ENCODE data around the gene CFAP92. TPM values are rescaled to one million over a fixed set of nuclear protein-coding genes. Genes with fewer than 3 reads are reported as not detected.

CFAP92 gene
- total RNA-seq, 1 experiment from 2014 or later: 0.33 TPM

GRCh38 chr3:129007792-129008191, 13.9 kb upstream of the CFAP92 start:
- DNase-seq: no peak
- CTCF ChIA-PET: no interaction called here
- no peak for TF ChIP-seq EZH2phosphoT487 (IDR thresholded peaks at IDR 0.05; ENCODE audit: borderline replicate concordance, low read length)
- TF ChIP-seq CTCF (conservative IDR thresholded peaks at IDR 0.05; ENCODE audit: low read depth, low read length): no peak
- TF ChIP-seq EZH2 (IDR thresholded peaks at IDR 0.05; ENCODE audit: low read length, unreplicated experiment): no peak
- no peak overlapping the region for H3K4me2 ChIP-seq (ENCODE audit: low read length)
- no peak overlapping the region for H3K27ac ChIP-seq (ENCODE audit: low read length)
- no peaks in the 10 kb centered on the region for H3K27me3 ChIP-seq (ENCODE audit: low read length)
- no peaks in the 10 kb centered on the region for H3K9me3 ChIP-seq (ENCODE audit: low read length)
- H2AFZ ChIP-seq (ENCODE audit: low read length): no peak overlapping the region
- no peaks in the 10 kb centered on the region for H3K36me3 ChIP-seq (ENCODE audit: low read depth, low read length)
- H3K9ac ChIP-seq (ENCODE audit: low read length): no peak overlapping the region
- no peaks in the 10 kb centered on the region for H4K20me1 ChIP-seq (ENCODE audit: low read length)
- ATAC-seq: no peak
- H3K79me2 ChIP-seq (ENCODE audit: low read length): no peaks in the 10 kb centered on the region
- H3K9me2 ChIP-seq (replicated peaks; ENCODE audit: low read length): no peaks in the 10 kb centered on the region
- POLR2A ChIA-PET (ENCODE audit: unreplicated experiment): no interaction called here
- no TSS peak for BruUV-seq (replicated peaks)
- intact Hi-C loops (cut with micrococcal nuclease): no loop called here
- no peak overlapping the region for H3K4me3 ChIP-seq (ENCODE audit: low read length)
- no peaks in the 10 kb centered on the region for H3F3A ChIP-seq (ENCODE audit: low read length, unreplicated experiment)
- H3K4me1 ChIP-seq (ENCODE audit: insufficient read depth, low read length): no peaks in the 10 kb centered on the region

- BruUV-seq (replicated peaks): no TSS peak
- no peaks in the 10 kb centered on the region for H3K9me2 ChIP-seq (replicated peaks; ENCODE audit: low read length)
- H4K20me1 ChIP-seq (ENCODE audit: low read length): no peaks in the 10 kb centered on the region
- H3K9me3 ChIP-seq (ENCODE audit: low read length): no peaks in the 10 kb centered on the region
- intact Hi-C loops (cut with micrococcal nuclease): no loop called here
- H3K4me3 ChIP-seq (ENCODE audit: low read length): no peak overlapping the region
- H3K27ac ChIP-seq (ENCODE audit: low read length): no peak overlapping the region
- ChIA-PET CTCF (no interaction called here), POLR2A (ENCODE audit: unreplicated experiment) (no interaction called here)
- no peak for ATAC-seq
- no peaks in the 10 kb centered on the region for H3F3A ChIP-seq (ENCODE audit: low read length, unreplicated experiment)
- no peak overlapping the region for H3K4me2 ChIP-seq (ENCODE audit: low read length)
- no peaks in the 10 kb centered on the region for H3K27me3 ChIP-seq (ENCODE audit: low read length)
- TF ChIP-seq EZH2 (IDR thresholded peaks at IDR 0.05; ENCODE audit: low read length, unreplicated experiment) (no peak), EZH2phosphoT487 (IDR thresholded peaks at IDR 0.05; ENCODE audit: borderline replicate concordance, low read length) (no peak), CTCF (conservative IDR thresholded peaks at IDR 0.05; ENCODE audit: low read depth, low read length) (no peak)
- no peaks in the 10 kb centered on the region for H3K4me1 ChIP-seq (ENCODE audit: insufficient read depth, low read length)
- no peaks in the 10 kb centered on the region for H3K36me3 ChIP-seq (ENCODE audit: low read depth, low read length)
- no peak overlapping the region for H2AFZ ChIP-seq (ENCODE audit: low read length)
- H3K79me2 ChIP-seq (ENCODE audit: low read length): no peaks in the 10 kb centered on the region
- H3K9ac ChIP-seq (ENCODE audit: low read length): no peak overlapping the region
- DNase-seq: no peak
Observed at GRCh38 chr3:129006864-129007263, 13.0 kb upstream of the CFAP92 start.

GRCh38 chr3:129005526-129006303, 11.8 kb upstream of the CFAP92 start:
- BruUV-seq (replicated peaks): no TSS peak
- POLR2A ChIA-PET (ENCODE audit: unreplicated experiment): no interaction called here
- no peak overlapping the region for H2AFZ ChIP-seq (ENCODE audit: low read length)

More at GRCh38 chr3:129005526-129006303, 11.8 kb upstream of the CFAP92 start:
- ATAC-seq (no peak; the same call in 1 of the 2 replicates), DNase-seq (no peak)
- no peaks in the 10 kb centered on the region for H3K27me3 ChIP-seq (ENCODE audit: low read length)
- H3K4me2 ChIP-seq (ENCODE audit: low read length): no peak overlapping the region
- no peak overlapping the region for H3K4me3 ChIP-seq (ENCODE audit: low read length)
- no peaks in the 10 kb centered on the region for H3K36me3 ChIP-seq (ENCODE audit: low read depth, low read length)
- no peaks in the 10 kb centered on the region for H3K9me2 ChIP-seq (replicated peaks; ENCODE audit: low read length)
- H3K9ac ChIP-seq (ENCODE audit: low read length): no peak overlapping the region
- no peaks in the 10 kb centered on the region for H3F3A ChIP-seq (ENCODE audit: low read length, unreplicated experiment)
- CTCF ChIA-PET: no interaction called here
- intact Hi-C loops (cut with micrococcal nuclease): no loop called here
- H3K27ac ChIP-seq (ENCODE audit: low read length): no peak overlapping the region
- no peaks in the 10 kb centered on the region for H3K79me2 ChIP-seq (ENCODE audit: low read length)
- no peaks in the 10 kb centered on the region for H3K4me1 ChIP-seq (ENCODE audit: insufficient read depth, low read length)
- H4K20me1 ChIP-seq (ENCODE audit: low read length): no peaks in the 10 kb centered on the region
- TF ChIP-seq EZH2 (IDR thresholded peaks at IDR 0.05; ENCODE audit: low read length, unreplicated experiment) (no peak), EZH2phosphoT487 (IDR thresholded peaks at IDR 0.05; ENCODE audit: borderline replicate concordance, low read length) (no peak), CTCF (conservative IDR thresholded peaks at IDR 0.05; ENCODE audit: low read depth, low read length) (no peak)
- no peaks in the 10 kb centered on the region for H3K9me3 ChIP-seq (ENCODE audit: low read length)
